ENCODE data around the gene NELFE. TPM values are rescaled to one million over a fixed set of nuclear protein-coding genes. Genes with fewer than 3 reads are reported as not detected.
A peak's percentile ranks its signal among the peaks of the same experiment; 100 is the strongest.
"Not testable (repeated sequence)": the region's sequence is repeated elsewhere in the genome, so short reads cannot be mapped to it uniquely, and the experiment has no call there.

NELFE gene
- total and polyA plus RNA-seq, 9 donors = 54.8 to 84.5 (median 65.8) TPM

- intact Hi-C loops (cut with DNase I) = no loop called here
Observed at GRCh38 chr6:31978831-31979230, 20.1 kb upstream of the NELFE start.

GRCh38 chr6:31977816-31978431 is 19.2 kb upstream of the NELFE start:
- intact Hi-C loops (cut with DNase I) = no loop called here
- no peaks in the 10 kb centered on the region for H3K36me3 ChIP-seq
- WGBS, 3 donors = 92 to 97% (median 94%) methylated on average over 12 of the region's 12 CpGs
- peak in 2 of 5 donors; percentile 9 to 17 for DNase-seq
- no peaks in the 10 kb centered on the region for H3K27me3 ChIP-seq
- no peaks in the 10 kb centered on the region for H3K4me1 ChIP-seq (ENCODE audit: insufficient read depth)
- H3K27ac ChIP-seq = no peak overlapping the region
- no peak overlapping the region for H3K4me3 ChIP-seq
- no peak for TF ChIP-seq POLR2A (IDR thresholded peaks at IDR 0.05)
- H3K9me3 ChIP-seq = no peaks in the 10 kb centered on the region

More at GRCh38 chr6:31978831-31979230, 20.1 kb upstream of the NELFE start:
- no peaks in the 10 kb centered on the region for H3K27me3 ChIP-seq
- no peaks in the 10 kb centered on the region for H3K4me1 ChIP-seq (ENCODE audit: insufficient read depth)
- no peak overlapping the region for H3K4me3 ChIP-seq
- no peak overlapping the region for H3K27ac ChIP-seq
- H3K9me3 ChIP-seq = no peaks in the 10 kb centered on the region
- 82 to 85% (median 83%) methylated on average over 5 of the region's 5 CpGs for WGBS, 3 donors
- H3K36me3 ChIP-seq = no peaks in the 10 kb centered on the region
- DNase-seq = peak in 1 of 5 donors; percentile 33
- TF ChIP-seq CTCF (IDR thresholded peaks at IDR 0.05) (no peak), POLR2A (IDR thresholded peaks at IDR 0.05) (no peak), EP300 (IDR thresholded peaks at IDR 0.05) (no peak)

GRCh38 chr6:31976065-31976464 is 17.3 kb upstream of the NELFE start:
- H3K4me1 ChIP-seq (ENCODE audit: insufficient read depth); H3K36me3 ChIP-seq; H3K27ac ChIP-seq; H3K9me3 ChIP-seq; H3K4me3 ChIP-seq; intact Hi-C loops (cut with DNase I); H3K27me3 ChIP-seq: not testable (repeated sequence)
- DNase-seq = peak in 2 of 5 donors; percentile 38 to 42
- WGBS, 3 donors = 89 to 92% methylated on average over 20 to 30 of the region's 30 CpGs; no CpG with 5 or more reads in 1 of the 3 donors

- TF ChIP-seq EP300 (IDR thresholded peaks at IDR 0.05) (no peak), POLR2A (IDR thresholded peaks at IDR 0.05) (no peak), CTCF (IDR thresholded peaks at IDR 0.05) (no peak)
- Histone ChIP-seq H3K4me1 (ENCODE audit: insufficient read depth) (peaks cover 4% of the 10 kb centered on the region), H3K27ac (peak overlapping the region; percentile 96 to 97), H3K36me3 (no peaks in the 10 kb centered on the region), H3K9me3 (no peaks in the 10 kb centered on the region), H3K4me3 (peak overlapping the region; percentile 79), H3K27me3 (no peaks in the 10 kb centered on the region)
- intact Hi-C loops (cut with DNase I) = no loop called here
- DNase-seq = peak in 1 of 5 donors; percentile 21
- WGBS, 3 donors = 5 to 8% (median 7%) methylated on average over 19 of the region's 19 CpGs
Observed at GRCh38 chr6:31972709-31973350, 14.1 kb upstream of the NELFE start.

- Histone ChIP-seq H3K9me3 (no peaks in the 10 kb centered on the region), H3K27ac (peak within 1 kb of the TSS; percentile 96 to 97), H3K4me3 (peak within 1 kb of the TSS; percentile 79), H3K36me3 (no peaks in the 10 kb centered on the region), H3K27me3 (no peaks in the 10 kb centered on the region), H3K4me1 (ENCODE audit: insufficient read depth) (peaks cover 4% of the 10 kb centered on the region)
- TF ChIP-seq EP300 (IDR thresholded peaks at IDR 0.05) (peak; percentile 65), CTCF (IDR thresholded peaks at IDR 0.05) (no peak), POLR2A (IDR thresholded peaks at IDR 0.05) (peak; percentile 76)
- 0 to 1% (median 1%) methylated on average over 60 to 62 of the region's 62 CpGs for WGBS, 3 donors
- DNase-seq = peak; percentile 95 to 96 (median 96)
- intact Hi-C loops (cut with DNase I) = no loop called here
Observed at GRCh38 chr6:31971993-31972708, 13.4 kb upstream of the NELFE start, which contains the start of gene DXO. DXO (minus strand) TSS chr6:31972138; CDS start chr6:31971675, 463 bp downstream.
